Fibroblast of skin of left quadriceps (primary cell): ENCODE measurements around the gene SLFN12L.
"Not testable (repeated sequence)": the region's sequence is repeated elsewhere in the genome, so short reads cannot be mapped to it uniquely, and the experiment has no call there.

Experiments
- DNase-seq, 2 experiments: peaks; one replicate each; pipeline ENCODE4 v3.0.0-alpha.2; 2013; ENCODE audit warnings: low read depth in 2 of 2

The SLFN12L gene

DNA sequence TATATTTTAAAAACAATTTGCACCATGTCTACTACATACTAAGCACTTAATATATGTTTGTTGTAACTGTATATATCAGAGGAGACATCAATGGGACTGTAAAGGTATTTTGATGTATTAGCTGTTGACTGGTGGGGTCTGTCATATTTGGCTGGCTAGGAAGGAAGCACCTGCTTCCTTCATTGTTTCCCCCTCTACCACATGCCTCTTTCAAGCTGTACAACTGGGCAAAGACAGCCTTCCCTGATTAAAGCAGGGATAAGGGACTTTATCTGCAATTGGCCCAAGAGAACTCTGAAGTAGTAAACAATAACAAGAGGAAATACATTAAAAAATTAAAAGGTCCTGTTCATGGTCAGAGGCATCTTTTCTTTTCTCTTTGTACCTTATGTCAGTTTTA is 5.5 kb upstream of the SLFN12L start:
- no peak for DNase-seq

DNA sequence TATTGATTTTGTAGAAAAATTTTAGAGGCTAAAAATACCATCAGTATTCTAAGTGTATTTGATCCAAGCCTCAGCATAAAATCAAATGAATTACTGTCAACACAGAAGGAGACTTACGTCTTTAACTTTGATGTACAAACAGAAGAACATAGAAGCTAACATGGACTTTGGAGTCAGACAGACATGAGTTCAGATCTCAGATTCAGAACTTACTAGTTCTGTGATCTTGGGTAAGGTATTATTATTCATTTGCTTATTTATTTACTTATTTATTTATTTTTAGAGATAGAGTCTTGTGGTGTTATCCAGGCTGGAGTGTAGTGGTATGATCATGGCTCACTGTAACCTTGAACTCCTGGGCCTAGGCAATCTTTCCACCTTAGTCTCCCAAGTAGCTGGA is 4.0 kb upstream of the SLFN12L start:
- DNase-seq = no peak

DNA sequence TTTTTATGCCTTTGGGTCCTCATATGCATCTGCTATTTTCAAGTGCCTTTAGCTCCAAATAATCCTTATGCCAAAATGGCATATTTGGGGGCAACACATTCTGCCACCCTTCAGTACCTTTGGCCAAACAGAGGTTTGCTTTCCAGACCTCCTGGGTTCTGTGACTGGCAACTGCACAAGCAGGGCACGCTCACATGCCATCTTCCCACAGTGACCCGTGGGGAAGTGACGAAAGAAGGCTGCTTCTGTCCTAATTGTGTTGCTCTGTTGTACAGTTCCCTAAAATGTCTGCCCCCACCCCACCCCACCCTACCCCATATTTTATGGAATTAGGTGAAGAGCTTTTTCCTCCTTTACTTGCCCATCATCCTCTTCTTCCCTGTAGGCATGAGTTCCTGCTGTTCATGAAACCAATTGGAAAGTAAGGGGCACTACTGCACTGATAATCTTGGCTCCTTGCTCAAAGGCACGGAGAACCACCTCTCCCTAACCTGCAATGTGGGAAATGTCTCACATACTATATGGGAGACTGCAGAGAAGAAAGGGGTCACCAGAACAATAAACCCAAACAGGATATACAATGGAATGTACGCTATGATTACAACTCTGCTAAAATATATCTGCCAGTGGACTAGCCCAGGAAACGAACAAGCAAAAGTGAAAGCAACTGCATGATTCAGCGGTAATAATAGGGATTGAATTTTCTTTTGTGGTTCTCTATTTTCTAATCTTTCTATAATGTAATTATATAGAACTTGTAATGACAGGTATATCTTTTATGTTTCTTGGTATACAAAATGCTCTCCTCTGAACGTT is 3.3 kb upstream of the SLFN12L start:
- no peak for DNase-seq

DNA sequence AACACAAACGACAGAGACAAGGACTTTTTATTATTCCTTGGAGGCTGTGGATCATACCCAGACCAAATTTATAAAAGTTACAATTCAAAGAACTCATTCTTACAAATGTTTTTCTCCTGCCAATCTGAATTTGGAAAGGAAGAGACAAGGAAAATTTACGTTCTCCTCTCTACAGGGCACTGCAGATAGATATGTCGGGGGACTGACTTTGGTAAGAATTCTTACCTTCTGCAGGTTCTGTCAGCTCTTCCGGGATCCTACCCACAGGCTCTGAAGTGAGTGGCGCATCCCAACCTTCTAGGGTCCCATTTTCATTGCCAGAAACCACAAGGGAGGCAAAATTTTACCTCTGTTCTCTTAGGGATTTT is 2.2 kb upstream of the SLFN12L start:
- DNase-seq = no peak

DNA sequence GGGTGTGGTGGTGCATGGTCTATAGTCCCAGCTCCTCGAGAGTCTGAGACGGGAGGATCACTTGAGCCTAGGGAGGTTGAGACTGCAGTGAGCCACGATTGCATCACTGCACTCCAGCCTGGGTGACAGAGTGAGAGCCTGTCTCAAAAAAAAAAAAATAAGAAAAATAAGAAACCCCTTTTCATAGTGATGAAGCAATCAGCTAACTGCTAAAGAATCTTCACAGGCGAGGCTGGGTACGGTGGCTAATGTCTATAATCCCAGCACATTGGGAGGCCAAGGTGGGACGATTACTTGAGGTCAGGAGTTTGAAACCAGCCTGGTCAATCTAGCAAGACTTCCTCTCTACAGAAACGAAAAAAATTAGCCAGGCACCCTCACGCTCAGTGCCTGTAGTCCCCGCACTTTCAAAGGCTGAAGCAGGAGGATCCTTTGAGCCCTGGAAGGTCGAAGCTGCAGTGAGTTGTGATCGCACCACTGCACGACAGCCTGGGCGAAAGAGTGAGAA is 760 bp downstream of the SLFN12L start:
- DNase-seq = no peak

DNA sequence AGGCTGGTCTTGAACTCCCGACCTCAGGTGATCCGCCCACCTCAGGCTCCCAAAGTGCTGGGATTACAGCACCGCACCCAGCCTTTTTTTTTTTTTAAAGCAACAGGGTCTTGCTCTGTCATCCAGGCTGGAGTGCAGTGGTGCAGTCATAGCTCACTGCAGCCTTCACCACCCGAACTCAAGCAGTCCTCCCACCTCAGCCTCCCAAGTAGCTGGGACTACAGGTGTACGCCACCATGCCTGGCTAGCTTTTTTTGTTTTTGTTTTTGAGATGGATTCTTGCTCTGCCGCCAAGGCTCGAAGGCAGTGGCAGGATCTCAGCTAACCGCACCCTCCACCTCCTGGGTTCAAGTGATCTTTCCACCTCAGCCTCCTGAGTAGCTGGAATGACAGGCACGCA is 2.1 kb downstream of the SLFN12L start:
- DNase-seq = not testable (repeated sequence)

DNA sequence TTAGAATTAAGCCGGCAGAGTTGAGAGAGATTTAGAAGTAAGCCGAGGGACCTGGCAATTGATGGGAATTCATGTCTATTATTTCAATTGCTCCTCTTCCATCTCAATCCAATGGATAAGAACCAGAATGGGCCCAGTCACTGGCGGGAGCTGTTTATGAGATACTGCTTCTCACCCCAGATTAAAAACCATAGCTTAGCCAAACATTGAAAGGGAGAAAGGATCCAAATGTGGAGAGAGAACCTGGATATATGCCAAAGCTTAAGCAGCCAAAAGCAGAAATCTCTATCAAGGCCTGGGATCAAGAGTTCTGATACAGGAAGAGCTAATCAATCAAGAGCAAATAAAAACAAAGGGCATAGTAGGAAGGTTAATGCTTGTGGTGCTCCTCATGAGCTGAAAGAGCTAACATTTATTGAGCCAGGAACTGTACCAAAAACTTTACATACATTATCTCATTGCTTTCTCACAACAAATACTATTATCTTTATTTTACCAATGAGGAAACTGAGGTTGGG is 2.8 kb downstream of the SLFN12L start:
- no peak for DNase-seq

DNA sequence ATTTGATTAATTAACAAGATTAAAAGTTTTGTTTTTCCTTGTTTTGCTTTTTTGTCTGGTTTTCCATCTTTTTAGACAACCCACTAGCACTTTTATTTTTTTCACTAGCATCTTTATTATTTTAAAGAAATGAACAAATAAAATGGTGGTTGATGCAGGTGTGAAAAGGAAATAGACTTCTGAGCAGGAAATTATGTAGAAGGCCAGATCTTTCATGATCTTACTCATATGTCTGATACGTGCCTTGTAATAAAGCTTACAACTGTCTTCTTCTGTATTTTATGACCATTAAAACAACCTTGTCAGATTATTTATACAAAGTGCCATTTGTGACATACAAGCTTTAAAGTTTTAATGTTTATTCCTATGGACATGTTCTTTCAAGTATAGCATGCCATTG is 6.3 kb downstream of the SLFN12L start:
- no peak for DNase-seq

DNA sequence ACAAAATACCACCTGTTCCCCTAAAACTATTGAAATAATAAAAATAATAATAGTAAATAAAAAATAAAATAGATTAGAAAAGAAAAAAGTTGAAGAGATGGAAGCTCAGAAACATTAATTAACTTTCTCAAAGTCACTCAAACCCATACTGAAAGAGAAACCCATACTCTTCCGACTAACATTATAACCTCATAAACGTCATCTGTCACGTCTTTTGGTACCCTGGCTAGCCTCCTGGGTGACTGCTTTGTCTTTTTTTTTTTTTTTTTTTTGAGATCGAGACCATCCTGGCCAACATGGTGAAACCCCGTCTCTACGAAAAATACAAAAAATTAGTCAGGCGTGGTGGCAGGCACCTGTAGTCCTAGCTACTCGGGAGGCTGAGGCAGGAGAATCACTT is 7.6 kb downstream of the SLFN12L start:
- no peak for DNase-seq

DNA sequence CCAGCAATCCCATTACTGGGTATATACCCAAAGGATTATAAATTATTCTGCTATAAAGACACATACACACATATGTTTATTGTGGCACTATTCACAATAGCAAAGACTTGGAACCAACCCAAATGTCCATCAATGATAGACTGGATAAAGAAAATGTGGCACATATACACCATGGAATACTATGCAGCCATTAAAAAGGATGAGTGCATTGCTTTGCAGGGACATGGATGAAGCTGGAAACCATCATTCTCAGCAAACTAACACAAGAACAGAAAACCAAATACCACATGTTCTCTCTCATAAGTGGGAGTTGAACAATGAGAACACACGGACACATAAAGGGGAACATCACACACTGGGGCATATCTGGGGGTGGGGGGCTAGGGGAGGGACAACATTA is 8.2 kb downstream of the SLFN12L start:
- not testable (repeated sequence) for DNase-seq

DNA sequence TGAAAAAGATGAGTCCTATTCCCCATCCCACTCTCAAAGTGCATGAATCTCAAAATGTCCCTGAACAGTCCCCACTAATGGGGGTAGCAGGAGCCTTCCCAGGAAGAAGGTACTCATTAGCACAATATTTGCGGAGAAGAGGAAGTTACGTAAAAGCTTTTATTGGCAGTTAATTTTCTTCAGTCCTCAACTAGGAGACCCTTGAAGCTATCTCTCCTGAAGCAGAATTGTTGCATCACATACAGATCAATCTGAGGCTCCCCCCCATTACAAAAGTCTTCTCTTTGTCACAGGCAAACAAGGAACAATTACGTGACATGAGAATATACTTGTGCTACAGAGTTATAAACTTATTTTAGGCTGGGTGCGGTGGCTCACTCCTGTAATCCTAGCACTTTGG is 14.2 kb downstream of the SLFN12L start:
- DNase-seq = no peak

DNA sequence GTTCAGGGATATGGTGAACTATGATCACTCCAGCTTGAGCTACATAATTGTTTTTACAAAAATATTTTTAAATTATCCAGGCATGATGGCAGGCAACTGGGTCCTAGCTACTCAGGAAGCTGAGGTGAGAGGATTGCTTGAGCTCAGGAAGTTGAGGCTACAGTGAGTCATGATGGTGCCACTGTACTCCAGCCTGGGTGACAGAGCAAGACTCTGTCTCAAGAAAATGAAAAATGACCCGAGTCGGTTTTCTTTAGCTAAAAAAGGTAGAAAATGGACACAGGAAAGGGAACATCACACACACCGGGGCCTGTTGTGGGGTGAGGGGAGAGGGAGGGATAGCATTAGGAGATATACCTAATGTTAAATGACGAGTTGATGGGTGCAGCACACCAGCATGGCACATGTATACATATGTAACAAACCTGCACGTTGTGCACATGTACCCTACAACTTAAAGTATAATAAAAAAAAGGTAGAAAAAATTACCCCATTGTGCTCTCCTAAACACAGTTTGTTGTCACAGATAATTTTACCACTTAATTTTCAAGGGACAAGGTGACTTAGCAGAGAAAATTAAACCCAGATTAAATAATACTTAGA is 15.7 kb downstream of the SLFN12L start:
- DNase-seq = not testable (repeated sequence)

DNA sequence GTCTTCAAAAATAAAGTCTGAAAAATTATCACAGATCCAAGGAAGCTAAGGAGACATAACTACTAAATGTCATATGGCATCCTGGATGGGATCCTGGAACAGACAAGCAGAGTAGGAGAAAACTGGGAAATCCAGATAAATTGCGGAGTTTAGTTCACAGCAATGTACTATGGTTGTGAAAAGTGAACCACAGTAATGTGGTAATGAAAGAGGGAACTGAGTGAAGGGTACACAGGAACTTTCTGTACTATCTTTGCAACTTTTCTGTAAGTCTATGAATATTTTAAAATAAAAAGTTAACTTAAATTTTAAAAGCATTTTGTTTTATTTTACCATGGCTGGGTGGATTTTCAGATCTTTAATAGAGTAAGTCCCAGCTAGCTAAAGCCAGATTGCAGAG is 16.3 kb downstream of the SLFN12L start:
- DNase-seq = no peak

DNA sequence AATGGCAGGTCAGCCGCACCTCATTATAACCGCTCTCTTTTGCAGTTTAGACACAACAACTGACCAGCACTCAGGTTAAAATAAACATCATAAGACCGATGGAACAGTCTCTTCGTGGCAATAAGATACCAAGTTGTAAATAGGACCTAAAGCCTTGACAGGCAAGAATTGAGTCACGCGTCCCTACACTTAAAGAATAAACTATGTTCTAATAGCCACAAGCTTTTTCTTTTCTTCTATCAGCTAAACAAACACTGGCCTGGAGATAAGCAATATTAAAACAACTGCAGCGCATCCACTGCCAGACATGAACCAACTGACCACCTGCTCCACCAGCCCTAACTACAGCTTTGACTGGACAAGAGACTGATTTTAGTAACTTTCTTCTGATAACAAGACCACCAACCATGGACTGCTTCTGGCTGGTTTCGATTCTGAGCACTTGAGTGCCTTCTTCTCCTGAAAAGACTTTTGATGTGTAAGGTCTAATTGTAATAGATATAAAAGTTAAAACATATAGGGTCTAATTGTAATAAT is 17.5 kb downstream of the SLFN12L start:
- no peak for DNase-seq

DNA sequence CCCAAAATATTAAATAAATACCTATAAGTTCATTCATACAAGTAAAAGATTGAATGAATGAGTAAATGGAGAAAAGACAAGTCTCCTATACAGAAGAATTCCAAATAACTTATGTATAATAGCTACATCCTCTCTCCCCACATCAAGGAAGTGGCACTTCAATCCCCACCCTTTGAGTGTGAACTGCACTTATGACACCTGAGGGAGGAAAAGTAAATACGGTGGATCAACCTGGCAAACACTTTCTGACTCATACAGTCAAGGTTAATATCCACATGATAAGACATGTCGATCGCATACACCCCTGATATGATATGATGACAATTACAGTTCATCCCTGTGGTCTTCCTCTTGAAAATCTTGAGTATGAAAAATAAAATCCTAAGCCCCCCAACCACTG is 18.0 kb downstream of the SLFN12L start:
- no peak for DNase-seq

DNA sequence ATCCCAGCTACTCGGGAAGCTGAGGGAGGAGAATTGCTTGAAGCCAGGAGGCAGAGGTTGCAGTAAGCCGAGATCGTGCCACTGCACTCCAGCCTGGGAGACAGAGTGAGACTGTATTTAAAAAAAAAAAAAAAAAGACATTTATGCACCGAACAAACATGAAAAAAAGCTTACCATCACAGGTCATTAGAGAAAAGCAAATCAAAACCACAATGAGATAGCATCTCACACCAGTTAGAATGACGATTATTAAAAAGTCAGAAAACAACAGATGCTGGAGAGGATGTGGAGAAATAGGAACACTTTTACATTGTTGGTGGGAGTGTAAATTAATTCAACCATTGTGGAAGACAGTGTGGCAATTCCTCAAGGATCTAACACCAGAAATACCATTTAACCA is 19.0 kb downstream of the SLFN12L start:
- DNase-seq = not testable (repeated sequence)

DNA sequence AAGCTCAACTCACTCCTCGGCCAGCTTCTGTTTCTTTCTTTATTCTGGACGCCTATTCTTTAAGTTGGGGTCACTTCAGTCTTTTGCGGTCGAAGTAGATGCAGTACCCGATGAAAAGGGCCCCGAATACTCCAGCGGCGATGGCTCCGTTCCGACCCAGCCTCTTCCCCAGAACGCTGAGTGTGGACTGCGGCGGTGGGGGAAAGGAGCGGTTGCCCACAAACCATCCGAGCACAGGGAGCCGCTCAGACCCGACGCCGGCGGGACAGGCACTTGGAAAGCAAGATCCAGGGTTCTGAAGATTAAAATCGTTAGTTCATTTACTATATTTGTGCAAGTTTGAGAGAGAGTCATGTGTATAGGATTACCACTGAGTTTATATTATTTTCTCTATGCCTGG is 22.5 kb downstream of the SLFN12L start:
- no peak for DNase-seq

DNA sequence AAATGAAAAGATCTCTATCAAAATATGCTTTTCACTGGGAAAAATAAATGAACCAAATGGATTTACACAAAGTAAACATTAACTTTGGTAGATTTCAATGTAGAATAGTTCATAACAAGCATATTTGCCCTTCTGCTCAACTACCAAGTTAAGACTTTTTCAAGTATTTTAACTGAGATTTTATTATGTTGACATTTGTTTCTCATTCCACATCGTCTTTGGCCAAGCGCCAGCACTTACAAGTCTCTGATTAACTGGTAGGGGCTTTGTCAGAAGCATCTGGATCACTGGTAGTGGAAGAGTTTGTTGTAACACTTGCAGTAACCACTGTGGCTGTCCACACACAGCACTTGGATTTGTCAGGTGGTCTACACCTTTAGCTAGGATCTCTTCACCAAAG is 22.9 kb downstream of the SLFN12L start:
- peak in 1 of 2 experiments; percentile 2 for DNase-seq

DNA sequence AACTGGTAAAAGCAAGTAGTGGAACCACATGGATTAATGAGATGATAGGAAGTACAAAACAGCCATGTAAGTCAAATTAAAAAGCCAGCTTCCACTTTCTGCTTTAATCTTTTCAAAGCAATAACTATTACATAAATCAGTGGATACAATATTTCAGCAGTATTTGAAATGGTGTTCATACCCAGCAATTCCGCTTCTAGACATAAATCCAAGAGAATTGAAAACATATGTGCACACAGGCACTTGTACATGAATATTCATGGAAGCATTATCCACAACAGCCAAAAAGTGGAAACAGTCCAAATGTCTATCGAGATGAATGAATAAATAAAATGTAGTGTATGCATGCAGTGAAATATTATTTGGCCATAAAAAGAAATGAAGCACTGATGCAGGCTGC is 27.4 kb downstream of the SLFN12L start:
- peak in 1 of 2 experiments; percentile 4 for DNase-seq

DNA sequence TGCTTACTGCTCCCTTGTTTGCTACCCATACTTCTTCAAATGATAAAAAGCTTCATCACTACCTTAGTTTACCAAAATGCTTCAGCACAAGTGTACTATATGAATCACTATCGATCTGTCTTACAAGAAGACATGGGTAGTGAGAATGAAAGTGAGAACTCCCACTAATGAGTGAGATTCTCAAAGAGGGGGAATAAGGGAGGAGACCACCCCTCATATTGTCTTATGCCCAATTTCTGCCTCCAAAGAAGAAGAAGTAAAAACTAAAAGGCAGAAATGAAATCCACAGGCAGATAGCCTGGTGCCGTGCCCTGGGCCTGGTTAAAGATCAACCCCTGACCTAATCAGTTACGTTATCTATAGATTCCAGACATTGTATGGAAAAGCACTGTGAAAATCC is 29.8 kb downstream of the SLFN12L start:
- DNase-seq = not testable (repeated sequence)

DNA sequence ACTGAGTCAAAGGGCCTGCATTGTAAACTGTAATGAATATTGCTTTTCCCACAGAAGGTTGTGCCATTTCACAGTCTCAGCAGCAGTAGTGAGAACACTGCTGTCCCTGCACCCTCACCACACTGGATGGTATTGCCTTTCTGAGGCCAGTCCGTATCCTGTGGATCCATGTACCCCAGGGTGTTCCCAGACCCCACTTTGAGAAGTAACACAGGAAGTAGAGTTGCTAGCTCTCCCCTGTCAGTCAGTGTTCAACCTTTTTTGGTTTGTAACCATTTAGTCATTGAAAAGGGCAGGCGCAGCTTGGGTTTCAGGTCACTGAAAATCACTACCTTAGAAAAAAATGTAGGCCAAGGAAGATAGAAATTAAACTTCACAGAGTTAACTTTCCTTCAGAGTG is 37.9 kb downstream of the SLFN12L start:
- DNase-seq = no peak

DNA sequence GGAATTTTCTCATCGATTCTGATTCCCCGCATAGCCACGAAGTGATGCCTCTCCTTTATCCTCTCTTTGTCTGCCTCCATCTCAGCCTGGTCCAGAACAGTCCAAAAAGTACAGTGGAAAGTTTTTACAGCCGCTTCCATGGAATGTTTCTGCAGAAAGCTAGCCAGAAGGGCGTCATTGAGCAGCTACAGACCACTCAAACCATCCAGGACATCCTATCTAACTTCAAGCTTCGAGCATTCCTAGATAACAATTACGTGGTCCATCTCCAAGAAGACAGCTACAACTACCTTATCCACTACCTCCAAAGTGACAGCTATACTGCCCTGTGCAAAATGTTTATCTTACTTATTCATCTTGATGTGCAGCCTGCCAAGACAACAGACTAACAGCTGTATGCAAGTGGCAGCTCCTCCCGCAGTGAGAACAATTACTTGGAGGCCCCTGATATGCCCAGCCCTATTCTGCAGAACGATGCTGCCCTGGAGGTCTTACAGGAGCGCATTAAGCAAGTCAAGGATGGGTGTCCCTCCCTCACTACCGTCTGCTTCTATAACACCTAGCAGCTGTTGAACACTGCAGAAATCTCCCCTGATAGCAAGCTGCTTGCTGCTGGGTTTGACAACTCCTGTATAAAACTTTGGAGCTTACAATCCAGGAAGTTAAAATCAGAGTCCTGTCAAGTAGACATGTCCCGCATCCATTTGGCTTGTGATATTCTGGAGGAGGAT is 38.9 kb downstream of the SLFN12L start:
- no peak for DNase-seq
